DND-41 (cell line): ENCODE data around the gene TFAP2B.

Experiments used
- ATAC-seq: fragments of 200-7000 bp; cut with Tn5 transposase; 3 replicates; pipeline ENCODE4 v1.9.1; 2021; ENCODE audit warnings: low read depth; ENCODE audit not compliant: insufficient read depth
- DNase-seq: peaks from one replicate; pipeline ENCODE4 v3.0.0-alpha.2; 2020
- H2AFZ ChIP-seq: 2 replicates; pipeline ENCODE4 v1.6.0; 2012; ENCODE audit warnings: low read depth, low read length
- H3K27ac ChIP-seq: 2 replicates; pipeline ENCODE4 v1.5.1; 2012; ENCODE audit warnings: low read length, inconsistent platforms
- H3K27me3 ChIP-seq: fragments of 200-600 bp; sonication (generic); 2 replicates; pipeline ENCODE4 v1.6.0; 2012; ENCODE audit warnings: low read length, mild to moderate bottlenecking, inconsistent platforms; ENCODE audit not compliant: insufficient read depth, poor library complexity
- H3K36me3 ChIP-seq: 2 replicates; pipeline ENCODE4 v1.5.1; 2012; ENCODE audit warnings: low read length, inconsistent platforms; ENCODE audit not compliant: insufficient read depth
- H3K4me1 ChIP-seq: 2 replicates; pipeline ENCODE4 v1.5.1; 2012; ENCODE audit warnings: mild to moderate bottlenecking, low read length; ENCODE audit not compliant: insufficient read depth
- H3K4me2 ChIP-seq: 2 replicates; pipeline ENCODE4 v1.6.0; 2012; ENCODE audit warnings: mild to moderate bottlenecking, moderate library complexity, low read length, inconsistent platforms; ENCODE audit not compliant: insufficient read depth
- H3K4me3 ChIP-seq, 2 experiments: fragments of 200-600 bp in 1 of 2; shearing (Covaris generic) in 1 of 2; 2 replicates each; pipeline ENCODE4 v1.5.1; 2012 to 2016; ENCODE audit warnings: inconsistent platforms in 2 of 2, low read length in 2 of 2, mild to moderate bottlenecking in 2 of 2, low read depth in 1 of 2, moderate library complexity in 1 of 2
- H3K79me2 ChIP-seq: 2 replicates; pipeline ENCODE4 v1.6.0; 2012; ENCODE audit warnings: low read length, inconsistent platforms; ENCODE audit not compliant: insufficient read depth
- H3K9ac ChIP-seq: 2 replicates; pipeline ENCODE4 v1.6.0; 2012; ENCODE audit warnings: low read depth, mild to moderate bottlenecking, inconsistent platforms, low read length, moderate library complexity
- H3K9me3 ChIP-seq: 2 replicates; pipeline ENCODE4 v1.5.1; 2012; ENCODE audit warnings: low read length, moderate library complexity, mild to moderate bottlenecking, inconsistent platforms; ENCODE audit not compliant: insufficient read depth, severe bottlenecking
- H4K20me1 ChIP-seq: 2 replicates; pipeline ENCODE4 v1.6.0; 2012; ENCODE audit warnings: low read length; ENCODE audit not compliant: insufficient read depth
- CTCF ChIP-seq: IDR thresholded peaks from 2 replicates; pipeline ENCODE4 v1.5.1; 2012; ENCODE audit warnings: borderline replicate concordance, low read length, moderate library complexity, mild to moderate bottlenecking; ENCODE audit not compliant: poor library complexity, severe bottlenecking; ENCODE audit errors: extremely low read depth
- EZH2 ChIP-seq: IDR thresholded peaks from 3 replicates; pipeline ENCODE4 v1.6.1; 2012; ENCODE audit warnings: borderline replicate concordance, low read depth, mild to moderate bottlenecking, moderate library complexity, low read length, inconsistent platforms; ENCODE audit not compliant: severe bottlenecking

TFAP2B gene

GRCh38 chr6:50851049-50851845 lies 32.6 kb downstream of the TFAP2B start:
- Histone ChIP-seq H3K9me3 (no peaks in the 10 kb centered on the region), H3K79me2 (no peaks in the 10 kb centered on the region), H2AFZ (no peak overlapping the region), H3K4me1 (no peaks in the 10 kb centered on the region), H3K4me3 (no peak overlapping the region), H3K4me2 (no peak overlapping the region), H3K36me3 (no peaks in the 10 kb centered on the region), H4K20me1 (no peaks in the 10 kb centered on the region), H3K9ac (no peak overlapping the region), H3K27ac (no peak overlapping the region), H3K27me3 (no peaks in the 10 kb centered on the region)
- TF ChIP-seq CTCF = no peak
- TF ChIP-seq EZH2 = no peak
- DNase-seq (no peak), ATAC-seq (no peak)

GRCh38 chr6:50853939-50854338 lies 35.3 kb downstream of the TFAP2B start:
- Histone ChIP-seq H3K79me2 (no peaks in the 10 kb centered on the region), H3K27me3 (no peaks in the 10 kb centered on the region), H4K20me1 (no peaks in the 10 kb centered on the region), H3K4me3 (no peak overlapping the region), H3K4me2 (no peak overlapping the region), H3K9me3 (peaks cover 3% of the 10 kb centered on the region), H3K4me1 (no peaks in the 10 kb centered on the region), H3K9ac (no peak overlapping the region), H3K27ac (no peak overlapping the region), H2AFZ (no peak overlapping the region), H3K36me3 (no peaks in the 10 kb centered on the region)
- no peak for DNase-seq
- no peak for TF ChIP-seq EZH2
- TF ChIP-seq CTCF = no peak
- no peak for ATAC-seq

- peaks cover 3% of the 10 kb centered on the region for H3K9me3 ChIP-seq
- no peaks in the 10 kb centered on the region for H3K36me3 ChIP-seq
- no peaks in the 10 kb centered on the region for H3K79me2 ChIP-seq
- no peak overlapping the region for H3K27ac ChIP-seq
- H3K4me3 ChIP-seq = no peak overlapping the region
- ATAC-seq (no peak), DNase-seq (no peak)
- no peaks in the 10 kb centered on the region for H4K20me1 ChIP-seq
- no peak overlapping the region for H3K9ac ChIP-seq
- H3K4me2 ChIP-seq = no peak overlapping the region
- no peaks in the 10 kb centered on the region for H3K4me1 ChIP-seq
- no peaks in the 10 kb centered on the region for H3K27me3 ChIP-seq
- H2AFZ ChIP-seq = no peak overlapping the region
- TF ChIP-seq EZH2 (no peak), CTCF (no peak)
Measured at GRCh38 chr6:50861692-50862091, 43.0 kb downstream of the TFAP2B start.
